ENCODE data around the gene GNAO1. TPM values are rescaled to one million over a fixed set of nuclear protein-coding genes. Genes with fewer than 3 reads are reported as not detected.

Gene GNAO1
- 3.8 and 4.8 TPM in 2 replicates for total RNA-seq (2014; rRNA removed; shearing (Covaris generic))

GRCh38 chr16:56191156-56191815 lies at the start of gene GNAO1:
GNAO1 (plus strand) TSS chr16:56191489; CDS start chr16:56192236, 747 bp downstream.
- Histone ChIP-seq H3K27me3 (ENCODE audit: control insufficient read depth, insufficient read depth, low read length) (peaks cover 40% of the 10 kb centered on the region), H3K36me3 (replicated peaks; ENCODE audit: control insufficient read depth, insufficient read depth, low read length) (no peaks in the 10 kb centered on the region), H3K4me3 (ENCODE audit: insufficient read depth, low read depth, low read length) (peak within 1 kb of the TSS; percentile 67)
- DNase-seq: peak; percentile 95

GRCh38 chr16:56143666-56144065 lies 47.6 kb upstream of the GNAO1 start:
- no peak overlapping the region for H3K4me3 ChIP-seq (ENCODE audit: insufficient read depth, low read depth, low read length)
- no peaks in the 10 kb centered on the region for H3K36me3 ChIP-seq (replicated peaks; ENCODE audit: control insufficient read depth, insufficient read depth, low read length)
- DNase-seq: no peak
- H3K27me3 ChIP-seq (ENCODE audit: control insufficient read depth, insufficient read depth, low read length): no peaks in the 10 kb centered on the region

- Histone ChIP-seq H3K36me3 (replicated peaks; ENCODE audit: control insufficient read depth, insufficient read depth, low read length) (no peaks in the 10 kb centered on the region), H3K4me3 (ENCODE audit: insufficient read depth, low read depth, low read length) (no peak overlapping the region), H3K27me3 (ENCODE audit: control insufficient read depth, insufficient read depth, low read length) (no peaks in the 10 kb centered on the region)
- DNase-seq: no peak
Observed at GRCh38 chr16:56145369-56145768, 45.9 kb upstream of the GNAO1 start.

GRCh38 chr16:56151621-56152020 lies 39.7 kb upstream of the GNAO1 start:
- Histone ChIP-seq H3K4me3 (ENCODE audit: insufficient read depth, low read depth, low read length) (no peak overlapping the region), H3K27me3 (ENCODE audit: control insufficient read depth, insufficient read depth, low read length) (no peaks in the 10 kb centered on the region), H3K36me3 (replicated peaks; ENCODE audit: control insufficient read depth, insufficient read depth, low read length) (no peaks in the 10 kb centered on the region)
- DNase-seq: no peak

GRCh38 chr16:56161658-56162057 lies 29.6 kb upstream of the GNAO1 start:
- Histone ChIP-seq H3K27me3 (ENCODE audit: control insufficient read depth, insufficient read depth, low read length) (no peaks in the 10 kb centered on the region), H3K36me3 (replicated peaks; ENCODE audit: control insufficient read depth, insufficient read depth, low read length) (no peaks in the 10 kb centered on the region), H3K4me3 (ENCODE audit: insufficient read depth, low read depth, low read length) (no peak overlapping the region)
- DNase-seq: no peak

GRCh38 chr16:56163089-56163488 lies 28.2 kb upstream of the GNAO1 start:
- no peak for DNase-seq
- Histone ChIP-seq H3K27me3 (ENCODE audit: control insufficient read depth, insufficient read depth, low read length) (no peaks in the 10 kb centered on the region), H3K4me3 (ENCODE audit: insufficient read depth, low read depth, low read length) (no peak overlapping the region), H3K36me3 (replicated peaks; ENCODE audit: control insufficient read depth, insufficient read depth, low read length) (no peaks in the 10 kb centered on the region)

- no peak overlapping the region for H3K4me3 ChIP-seq (ENCODE audit: insufficient read depth, low read depth, low read length)
- no peak for DNase-seq
- no peaks in the 10 kb centered on the region for H3K36me3 ChIP-seq (replicated peaks; ENCODE audit: control insufficient read depth, insufficient read depth, low read length)
Observed at GRCh38 chr16:56163938-56164337, 27.4 kb upstream of the GNAO1 start.

GRCh38 chr16:56164636-56165035 lies 26.7 kb upstream of the GNAO1 start:
- H3K36me3 ChIP-seq (replicated peaks; ENCODE audit: control insufficient read depth, insufficient read depth, low read length): no peaks in the 10 kb centered on the region
- no peak overlapping the region for H3K4me3 ChIP-seq (ENCODE audit: insufficient read depth, low read depth, low read length)
- no peak for DNase-seq
- H3K27me3 ChIP-seq (ENCODE audit: control insufficient read depth, insufficient read depth, low read length): no peaks in the 10 kb centered on the region

More at GRCh38 chr16:56163938-56164337, 27.4 kb upstream of the GNAO1 start:
- H3K27me3 ChIP-seq (ENCODE audit: control insufficient read depth, insufficient read depth, low read length): no peaks in the 10 kb centered on the region

GRCh38 chr16:56174411-56174810 lies 16.9 kb upstream of the GNAO1 start:
- H3K36me3 ChIP-seq (replicated peaks; ENCODE audit: control insufficient read depth, insufficient read depth, low read length): no peaks in the 10 kb centered on the region
- DNase-seq: no peak
- H3K27me3 ChIP-seq (ENCODE audit: control insufficient read depth, insufficient read depth, low read length): no peaks in the 10 kb centered on the region
- H3K4me3 ChIP-seq (ENCODE audit: insufficient read depth, low read depth, low read length): no peak overlapping the region

- H3K4me3 ChIP-seq (ENCODE audit: insufficient read depth, low read depth, low read length): no peak overlapping the region
- DNase-seq: no peak
- no peaks in the 10 kb centered on the region for H3K36me3 ChIP-seq (replicated peaks; ENCODE audit: control insufficient read depth, insufficient read depth, low read length)
- no peaks in the 10 kb centered on the region for H3K27me3 ChIP-seq (ENCODE audit: control insufficient read depth, insufficient read depth, low read length)
Observed at GRCh38 chr16:56181401-56181800, 9.9 kb upstream of the GNAO1 start.

GRCh38 chr16:56183266-56183665 lies 8.0 kb upstream of the GNAO1 start:
- DNase-seq: no peak
- no peaks in the 10 kb centered on the region for H3K36me3 ChIP-seq (replicated peaks; ENCODE audit: control insufficient read depth, insufficient read depth, low read length)
- no peaks in the 10 kb centered on the region for H3K27me3 ChIP-seq (ENCODE audit: control insufficient read depth, insufficient read depth, low read length)
- no peak overlapping the region for H3K4me3 ChIP-seq (ENCODE audit: insufficient read depth, low read depth, low read length)

GRCh38 chr16:56190048-56190676 lies 1.1 kb upstream of the GNAO1 start:
- peak; percentile 46 for DNase-seq
- Histone ChIP-seq H3K4me3 (ENCODE audit: insufficient read depth, low read depth, low read length) (peak overlapping the region; percentile 61), H3K36me3 (replicated peaks; ENCODE audit: control insufficient read depth, insufficient read depth, low read length) (no peaks in the 10 kb centered on the region), H3K27me3 (ENCODE audit: control insufficient read depth, insufficient read depth, low read length) (peaks cover 40% of the 10 kb centered on the region)

GRCh38 chr16:56190677-56191155 lies 573 bp upstream of the GNAO1 start:
- Histone ChIP-seq H3K36me3 (replicated peaks; ENCODE audit: control insufficient read depth, insufficient read depth, low read length) (no peaks in the 10 kb centered on the region), H3K4me3 (ENCODE audit: insufficient read depth, low read depth, low read length) (peak overlapping the region; percentile 61), H3K27me3 (ENCODE audit: control insufficient read depth, insufficient read depth, low read length) (peaks cover 40% of the 10 kb centered on the region)
- DNase-seq: peak; percentile 51

GRCh38 chr16:56191835-56192634 lies 746 bp downstream of the GNAO1 start:
- H3K4me3 ChIP-seq (ENCODE audit: insufficient read depth, low read depth, low read length): peak overlapping the region; percentile 67
- H3K36me3 ChIP-seq (replicated peaks; ENCODE audit: control insufficient read depth, insufficient read depth, low read length): no peaks in the 10 kb centered on the region
- DNase-seq: peak; percentile 60
- peaks cover 40% of the 10 kb centered on the region for H3K27me3 ChIP-seq (ENCODE audit: control insufficient read depth, insufficient read depth, low read length)

GRCh38 chr16:56192635-56192945 lies 1.3 kb downstream of the GNAO1 start:
- Histone ChIP-seq H3K27me3 (ENCODE audit: control insufficient read depth, insufficient read depth, low read length) (peaks cover 40% of the 10 kb centered on the region), H3K36me3 (replicated peaks; ENCODE audit: control insufficient read depth, insufficient read depth, low read length) (no peaks in the 10 kb centered on the region), H3K4me3 (ENCODE audit: insufficient read depth, low read depth, low read length) (peak overlapping the region; percentile 67; the same call in 1 of the 2 replicates)
- no peak for DNase-seq
